Smooth muscle cell of the brain vasculature (primary cell): ENCODE measurements around the gene TGFBR2.
"Not testable (repeated sequence)": the region's sequence is repeated elsewhere in the genome, so short reads cannot be mapped to it uniquely, and the experiment has no call there.

Experiments used
- DNase-seq: peaks from one replicate; pipeline ENCODE4 v3.0.0-alpha.2; 2012; ENCODE audit warnings: low read depth, low spot score

TGFBR2 gene

GRCh38 chr3:30619318-30619717 is 12.9 kb downstream of the TGFBR2 start:
- DNase-seq = no peak

GRCh38 chr3:30620402-30621360 is 14.3 kb downstream of the TGFBR2 start:
- DNase-seq = no peak

GRCh38 chr3:30621576-30621975 is 15.2 kb downstream of the TGFBR2 start:
- no peak for DNase-seq

GRCh38 chr3:30622047-30622545 is 15.7 kb downstream of the TGFBR2 start:
- DNase-seq = no peak

- DNase-seq = no peak
These were observed 16.4 kb downstream of the TGFBR2 start for GRCh38 chr3:30622790-30623189.

- DNase-seq = no peak
These were observed 16.9 kb downstream of the TGFBR2 start for GRCh38 chr3:30623351-30623750.

- DNase-seq = not testable (repeated sequence)
These were observed 18.1 kb downstream of the TGFBR2 start for GRCh38 chr3:30624480-30624879.

GRCh38 chr3:30625541-30626438 is 19.4 kb downstream of the TGFBR2 start:
- peak; percentile 65 for DNase-seq

- no peak for DNase-seq
These were observed 20.2 kb downstream of the TGFBR2 start for GRCh38 chr3:30626443-30627180.

- no peak for DNase-seq
These were observed 22.0 kb downstream of the TGFBR2 start for GRCh38 chr3:30628205-30628900.

GRCh38 chr3:30628901-30629590 is 22.6 kb downstream of the TGFBR2 start:
- no peak for DNase-seq

GRCh38 chr3:30629746-30630145 is 23.3 kb downstream of the TGFBR2 start:
- no peak for DNase-seq

GRCh38 chr3:30630238-30631030 is 24.0 kb downstream of the TGFBR2 start:
- DNase-seq = no peak

GRCh38 chr3:30631243-30631904 is 25.0 kb downstream of the TGFBR2 start:
- no peak for DNase-seq

GRCh38 chr3:30632065-30632464 is 25.7 kb downstream of the TGFBR2 start:
- no peak for DNase-seq

- no peak for DNase-seq
These were observed 26.1 kb downstream of the TGFBR2 start for GRCh38 chr3:30632521-30632920.

- no peak for DNase-seq
These were observed 27.3 kb downstream of the TGFBR2 start for GRCh38 chr3:30633718-30634117.

- no peak for DNase-seq
These were observed 28.6 kb downstream of the TGFBR2 start for GRCh38 chr3:30634761-30635735.
